ENCODE data around the gene SAMD4B.
A peak's percentile ranks its signal among the peaks of the same experiment; 100 is the strongest.

The SAMD4B gene

GRCh38 chr19:39430675-39431593 lies 88.7 kb downstream of the SAMD4B start:
- in situ Hi-C loops (cut with HindIII; ENCODE audit: low pct_ligation_motif_present, low pct_unique_long_range_greater_than_20kb, low sequenced_read_pairs), result no loop called here
- peak; percentile 96 for DNase-seq

- DNase-seq, result no peak
- in situ Hi-C loops (cut with HindIII; ENCODE audit: low pct_ligation_motif_present, low pct_unique_long_range_greater_than_20kb, low sequenced_read_pairs), result no loop called here
These were observed 90.4 kb downstream of the SAMD4B start for GRCh38 chr19:39432677-39433025.

- in situ Hi-C loops (cut with HindIII; ENCODE audit: low pct_ligation_motif_present, low pct_unique_long_range_greater_than_20kb, low sequenced_read_pairs), result no loop called here
- DNase-seq, result no peak
These were observed 91.4 kb downstream of the SAMD4B start for GRCh38 chr19:39433480-39434079.

GRCh38 chr19:39434123-39435076 lies 92.2 kb downstream of the SAMD4B start:
- no peak for DNase-seq
- in situ Hi-C loops (cut with HindIII; ENCODE audit: low pct_ligation_motif_present, low pct_unique_long_range_greater_than_20kb, low sequenced_read_pairs), result no loop called here

Data from ACHN (cell line).